Ishikawa (cell line): ENCODE data around the gene TTL.

ENCODE experiments used
- CEBPB ChIP-seq: IDR thresholded peaks from 2 replicates; pipeline ENCODE4 v1.6.1; 2012
- CREB1 ChIP-seq: IDR thresholded peaks from 2 replicates; pipeline ENCODE4 v1.6.1; 2012; ENCODE audit warnings: low read depth
- EGR1 ChIP-seq: IDR thresholded peaks from 2 replicates; pipeline ENCODE4 v1.6.1; 2012
- EP300 ChIP-seq: IDR thresholded peaks from 2 replicates; pipeline ENCODE4 v1.6.1; 2012; ENCODE audit warnings: borderline replicate concordance
- FOXM1 ChIP-seq: IDR thresholded peaks from 2 replicates; pipeline ENCODE4 v1.6.1; 2012; ENCODE audit warnings: low read depth, borderline replicate concordance
- NFIC ChIP-seq: IDR thresholded peaks from 2 replicates; pipeline ENCODE4 v1.6.1; 2012
- RAD21 ChIP-seq: IDR thresholded peaks from 2 replicates; pipeline ENCODE4 v1.6.1; 2012; ENCODE audit warnings: low read depth
- TAF1 ChIP-seq: IDR thresholded peaks from 2 replicates; pipeline ENCODE4 v1.6.1; 2012; ENCODE audit warnings: low read depth, mild to moderate bottlenecking
- TCF12 ChIP-seq: IDR thresholded peaks from 2 replicates; pipeline ENCODE4 v1.6.1; 2012; ENCODE audit warnings: low read depth
- TEAD4 ChIP-seq: IDR thresholded peaks from 2 replicates; pipeline ENCODE4 v1.6.1; 2012
- USF1 ChIP-seq: IDR thresholded peaks from 2 replicates; pipeline ENCODE4 v1.6.1; 2012
- YY1 ChIP-seq: IDR thresholded peaks from 2 replicates; pipeline ENCODE4 v1.6.1; 2012; ENCODE audit warnings: low read depth
- ZBTB7A ChIP-seq: IDR thresholded peaks from 2 replicates; pipeline ENCODE4 v1.6.1; 2012; ENCODE audit warnings: low read depth
- TF ChIP-seq, protein P1 (sequence below): IDR thresholded peaks from 2 replicates; pipeline ENCODE4 v1.6.1; 2012; ENCODE audit warnings: low read depth, mild to moderate bottlenecking
- TF ChIP-seq, protein P2 (sequence below): IDR thresholded peaks from 2 replicates; pipeline ENCODE4 v1.6.1; 2012

The TTL gene

DNA sequence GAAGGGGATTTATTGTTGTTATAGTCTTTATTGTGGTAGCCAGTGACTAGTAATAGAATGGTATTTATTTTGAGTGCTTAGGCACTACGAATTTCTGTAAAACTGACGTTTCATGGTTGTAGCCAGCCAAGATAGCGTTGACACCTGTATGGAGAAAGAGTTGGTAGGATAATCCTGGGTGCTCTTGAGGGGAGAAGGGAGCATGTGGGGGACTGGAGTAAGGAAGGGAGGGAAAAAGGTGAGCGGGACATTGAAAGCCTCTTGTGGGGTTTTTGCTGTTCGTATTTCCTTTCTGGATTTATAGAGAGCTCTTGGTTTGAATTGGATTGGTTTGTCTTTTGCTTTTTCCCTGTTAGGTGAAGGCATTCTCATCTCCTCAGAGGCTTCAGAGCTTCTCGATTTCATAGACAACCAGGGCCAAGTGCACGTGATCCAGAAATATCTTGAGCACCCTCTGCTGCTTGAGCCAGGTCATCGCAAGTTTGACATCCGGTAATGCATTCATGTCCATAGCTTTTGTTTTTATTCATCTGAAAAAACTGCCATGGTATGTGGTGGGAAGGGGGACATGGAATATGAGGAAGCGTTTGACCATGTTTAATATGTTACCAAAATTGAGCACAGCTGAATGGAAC is 19.0 kb downstream of the TTL start:
- TF ChIP-seq USF1 (peak; percentile 78), RAD21 (peak; percentile 49)

DNA sequence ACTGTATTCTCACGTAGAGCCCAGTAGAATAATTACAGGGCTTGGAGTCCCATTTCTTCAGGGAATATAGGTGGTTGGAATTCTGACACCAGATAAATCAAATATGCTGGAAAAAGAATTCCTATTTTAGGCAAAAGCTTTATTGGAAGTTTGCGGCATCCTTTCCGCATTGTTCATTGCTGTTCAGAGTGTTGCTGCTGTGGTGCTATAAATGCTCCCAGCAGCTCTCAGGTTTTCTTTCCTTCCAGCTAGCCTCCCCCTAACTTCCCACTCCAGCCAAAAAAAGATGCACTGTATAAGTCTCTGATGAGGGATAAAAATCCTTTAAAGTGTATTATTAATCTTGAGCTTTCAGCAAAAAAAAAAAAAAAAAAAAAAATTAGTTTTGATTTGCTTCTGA is 34.8 kb downstream of the TTL start:
- TF ChIP-seq CREB1 (no peak), EGR1 (no peak), CEBPB (no peak), ZBTB7A (no peak)
- TF ChIP-seq, protein P1, sequence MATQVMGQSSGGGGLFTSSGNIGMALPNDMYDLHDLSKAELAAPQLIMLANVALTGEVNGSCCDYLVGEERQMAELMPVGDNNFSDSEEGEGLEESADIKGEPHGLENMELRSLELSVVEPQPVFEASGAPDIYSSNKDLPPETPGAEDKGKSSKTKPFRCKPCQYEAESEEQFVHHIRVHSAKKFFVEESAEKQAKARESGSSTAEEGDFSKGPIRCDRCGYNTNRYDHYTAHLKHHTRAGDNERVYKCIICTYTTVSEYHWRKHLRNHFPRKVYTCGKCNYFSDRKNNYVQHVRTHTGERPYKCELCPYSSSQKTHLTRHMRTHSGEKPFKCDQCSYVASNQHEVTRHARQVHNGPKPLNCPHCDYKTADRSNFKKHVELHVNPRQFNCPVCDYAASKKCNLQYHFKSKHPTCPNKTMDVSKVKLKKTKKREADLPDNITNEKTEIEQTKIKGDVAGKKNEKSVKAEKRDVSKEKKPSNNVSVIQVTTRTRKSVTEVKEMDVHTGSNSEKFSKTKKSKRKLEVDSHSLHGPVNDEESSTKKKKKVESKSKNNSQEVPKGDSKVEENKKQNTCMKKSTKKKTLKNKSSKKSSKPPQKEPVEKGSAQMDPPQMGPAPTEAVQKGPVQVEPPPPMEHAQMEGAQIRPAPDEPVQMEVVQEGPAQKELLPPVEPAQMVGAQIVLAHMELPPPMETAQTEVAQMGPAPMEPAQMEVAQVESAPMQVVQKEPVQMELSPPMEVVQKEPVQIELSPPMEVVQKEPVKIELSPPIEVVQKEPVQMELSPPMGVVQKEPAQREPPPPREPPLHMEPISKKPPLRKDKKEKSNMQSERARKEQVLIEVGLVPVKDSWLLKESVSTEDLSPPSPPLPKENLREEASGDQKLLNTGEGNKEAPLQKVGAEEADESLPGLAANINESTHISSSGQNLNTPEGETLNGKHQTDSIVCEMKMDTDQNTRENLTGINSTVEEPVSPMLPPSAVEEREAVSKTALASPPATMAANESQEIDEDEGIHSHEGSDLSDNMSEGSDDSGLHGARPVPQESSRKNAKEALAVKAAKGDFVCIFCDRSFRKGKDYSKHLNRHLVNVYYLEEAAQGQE: no peak

DNA sequence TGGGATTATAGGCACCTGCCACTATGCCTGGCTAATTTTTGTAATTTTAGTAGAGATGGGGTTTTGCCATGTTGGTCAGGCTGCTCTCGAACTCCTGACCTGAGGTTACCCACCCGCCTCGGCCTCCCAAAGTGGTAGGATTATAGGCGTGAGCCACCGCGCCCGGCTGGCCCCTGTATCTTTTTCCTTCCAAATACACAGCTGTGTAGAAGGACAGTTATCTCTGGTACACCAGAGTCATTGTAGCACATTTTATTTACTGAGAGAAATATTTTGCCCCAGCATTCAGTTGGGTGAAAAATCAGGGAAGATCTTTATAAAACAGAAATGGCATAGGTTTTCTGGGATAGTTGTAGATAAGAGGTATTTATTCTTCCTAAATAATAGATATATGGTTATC is 36.9 kb downstream of the TTL start:
- TF ChIP-seq, protein P1: no peak
- TF ChIP-seq TAF1 (no peak), TEAD4 (no peak), USF1 (no peak), YY1 (no peak), FOXM1 (no peak), ZBTB7A (no peak), CEBPB (no peak), EGR1 (no peak), EP300 (no peak), RAD21 (no peak)
- TF ChIP-seq, protein P2, sequence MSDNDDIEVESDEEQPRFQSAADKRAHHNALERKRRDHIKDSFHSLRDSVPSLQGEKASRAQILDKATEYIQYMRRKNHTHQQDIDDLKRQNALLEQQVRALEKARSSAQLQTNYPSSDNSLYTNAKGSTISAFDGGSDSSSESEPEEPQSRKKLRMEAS: no peak

DNA sequence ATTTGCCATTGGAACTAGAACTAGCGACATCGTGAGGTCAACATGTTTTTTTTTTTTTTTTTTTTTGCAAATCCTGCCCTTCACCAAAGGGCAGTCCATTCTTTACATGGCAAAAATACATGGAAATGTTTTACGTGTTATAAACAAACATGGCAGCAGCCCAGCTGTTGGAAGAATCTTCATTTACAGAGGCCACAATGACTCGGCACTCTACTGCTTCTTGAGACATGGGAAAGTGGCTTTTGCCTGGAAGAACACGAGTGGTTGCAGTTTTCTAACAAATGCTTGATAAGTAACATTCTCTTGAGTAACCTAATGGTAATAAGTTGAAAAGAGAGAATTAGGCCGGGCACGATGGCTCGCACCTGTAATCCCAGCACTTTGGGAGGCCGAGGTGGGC is 37.5 kb downstream of the TTL start:
- TF ChIP-seq RAD21 (no peak), YY1 (no peak), NFIC (no peak), TCF12 (no peak), CEBPB (no peak), TEAD4 (no peak), EP300 (no peak), USF1 (no peak), CREB1 (no peak), EGR1 (no peak), TAF1 (no peak)
- TF ChIP-seq, protein P2: no peak
- TF ChIP-seq, protein P1: no peak
